ENCODE measurements around the gene PLP1.
"Not testable (repeated sequence)": the region's sequence is repeated elsewhere in the genome, so short reads cannot be mapped to it uniquely, and the experiment has no call there.

- not testable (repeated sequence) for TF ChIP-seq CTCF, POLR2A (IDR thresholded peaks at IDR 0.05)
Observed at GRCh38 chrX:103817101-103817500, 40.5 kb downstream of the PLP1 start.
